Esophagus muscularis mucosa (tissue), 4 donors: ENCODE data around the gene ENG. TPM values are rescaled to one million over a fixed set of nuclear protein-coding genes. Genes with fewer than 3 reads are reported as not detected.

Experiments used
- DNase-seq: peaks from one replicate; pipeline ENCODE4 v3.0.0-alpha.2; 2017; ENCODE audit errors: extremely low spot score
- H3K27ac ChIP-seq, 4 donors: fragments of 200-600 bp; sonication (generic); replicated peaks in 1 of 4; 1 replicate in 3 of 4; 2 replicates in 1 of 4; pipeline ENCODE4 v1.5.1; 2016 to 2019; ENCODE audit warnings: mild to moderate bottlenecking in 1 of 4
- H3K27me3 ChIP-seq, 4 donors: fragments of 200-600 bp; sonication (generic); one replicate each; pipeline versions ENCODE4 v1.5.1 to v1.6.0; 2016 to 2019
- H3K36me3 ChIP-seq, 4 donors: fragments of 200-600 bp; sonication (generic); one replicate each; pipeline ENCODE4 v1.5.1; 2016 to 2019
- H3K4me1 ChIP-seq, 4 donors: fragments of 200-600 bp; sonication (generic); one replicate each; pipeline ENCODE4 v1.5.1; 2016 to 2019
- H3K4me3 ChIP-seq, 4 donors: fragments of 200-600 bp; sonication (generic); 1 replicate in 2 of 4; 2 replicates in 2 of 4; pipeline ENCODE4 v1.5.1; 2016 to 2019; ENCODE audit warnings: mild to moderate bottlenecking in 4 of 4, moderate library complexity in 1 of 4
- H3K9me3 ChIP-seq, 4 donors: fragments of 200-600 bp; sonication (generic); 1 replicate in 3 of 4; 2 replicates in 1 of 4; pipeline ENCODE4 v1.5.1; 2016 to 2019
- EP300 ChIP-seq: sonication (generic); formaldehyde crosslinking; IDR thresholded peaks from one replicate; pipeline ENCODE4 v1.6.1; 2017; ENCODE audit warnings: antibody characterized with exemption
- POLR2A ChIP-seq: fragments of 450-650 bp; IDR thresholded peaks from one replicate; pipeline ENCODE4 v1.6.1; 2017; ENCODE audit warnings: antibody characterized with exemption, moderate library complexity, mild to moderate bottlenecking, low read depth
- POLR2AphosphoS5 ChIP-seq, 2 donors: sonication (generic); formaldehyde crosslinking; IDR thresholded peaks; one replicate each; pipeline ENCODE4 v1.6.1; 2017; ENCODE audit warnings: antibody characterized with exemption in 2 of 2
- WGBS: methylation state at CpG from one replicate; pipeline ENCODE4 v1.1.5; 2018; 5-methylcytosine and 5-hydroxymethylcytosine counted together
- intact Hi-C: fragments of 100-400 bp; cut with DNase I; formaldehyde crosslinking; loops from one replicate; pipeline ENCODE4 v1.15.1; 2023
- total RNA-seq, 4 donors: library from RNA; depleted of rRNA; stranded (reverse); fragments of >200 nt; gene quantifications; one replicate each; pipeline versions ENCODE4 v1.1.0 to v1.2.1, GENCODE V29; 2016
- TF ChIP-seq, protein P1 (sequence below), 3 experiments: fragments of 200-600 bp in 2 of 3; fragments of 450-650 bp in 1 of 3; sonication (generic) in 2 of 3; IDR thresholded peaks; one replicate each; pipeline ENCODE4 v1.5.1; 2017 to 2019; ENCODE audit warnings: antibody characterized with exemption in 3 of 3, mild to moderate bottlenecking in 2 of 3, moderate library complexity in 1 of 3

The ENG gene
- total RNA-seq, 4 donors from 2014 or later = 36.5 to 91.2 (median 78.3) TPM

DNA sequence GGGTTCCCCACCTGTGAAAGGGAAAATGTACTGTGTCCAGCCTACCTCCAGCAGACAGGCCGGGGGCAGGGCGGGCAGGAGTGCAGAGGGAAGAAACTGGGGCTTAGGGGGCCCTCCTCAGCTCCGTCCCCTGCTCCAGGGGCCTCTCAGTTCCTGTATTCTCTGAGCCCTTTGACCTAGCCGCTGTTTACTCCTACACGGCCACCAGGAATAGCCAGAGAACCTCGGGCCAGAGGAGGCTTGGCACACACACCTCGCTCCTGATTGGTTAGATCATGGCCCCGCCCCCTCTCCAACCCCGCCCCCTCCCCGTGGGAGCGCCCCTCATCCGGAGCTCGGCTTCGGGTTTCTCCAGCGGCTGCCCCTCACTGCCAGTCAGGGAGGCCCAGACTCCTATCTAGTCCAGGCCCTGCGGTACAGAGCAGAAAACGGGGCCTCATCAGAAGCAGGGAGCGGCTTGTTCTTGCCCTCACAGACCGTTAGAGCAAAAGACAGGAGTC lies 42.8 kb upstream of the ENG start:
- H3K36me3 ChIP-seq = peaks cover 38 to 45% (median 42%) of the 10 kb centered on the region in 4 donors
- WGBS = 45% methylated on average over 2 of the region's 19 CpGs
- TF ChIP-seq POLR2AphosphoS5 (IDR thresholded peaks at IDR 0.05) (peak in 1 of 2 donors; percentile 57), POLR2A (no peak)
- H3K9me3 ChIP-seq = peaks cover 0 to 12% (median 5%) of the 10 kb centered on the region in 4 donors
- H3K4me3 ChIP-seq = peak overlapping the region; percentile 97 to 99 (median 98)
- intact Hi-C loops = no loop called here
- peak; percentile 99 for DNase-seq
- no peaks in the 10 kb centered on the region for H3K27me3 ChIP-seq
- peak overlapping the region; percentile 94 to 99 (median 96) for H3K27ac ChIP-seq
- H3K4me1 ChIP-seq = peaks cover 30 to 50% (median 48%) of the 10 kb centered on the region in 4 donors

DNA sequence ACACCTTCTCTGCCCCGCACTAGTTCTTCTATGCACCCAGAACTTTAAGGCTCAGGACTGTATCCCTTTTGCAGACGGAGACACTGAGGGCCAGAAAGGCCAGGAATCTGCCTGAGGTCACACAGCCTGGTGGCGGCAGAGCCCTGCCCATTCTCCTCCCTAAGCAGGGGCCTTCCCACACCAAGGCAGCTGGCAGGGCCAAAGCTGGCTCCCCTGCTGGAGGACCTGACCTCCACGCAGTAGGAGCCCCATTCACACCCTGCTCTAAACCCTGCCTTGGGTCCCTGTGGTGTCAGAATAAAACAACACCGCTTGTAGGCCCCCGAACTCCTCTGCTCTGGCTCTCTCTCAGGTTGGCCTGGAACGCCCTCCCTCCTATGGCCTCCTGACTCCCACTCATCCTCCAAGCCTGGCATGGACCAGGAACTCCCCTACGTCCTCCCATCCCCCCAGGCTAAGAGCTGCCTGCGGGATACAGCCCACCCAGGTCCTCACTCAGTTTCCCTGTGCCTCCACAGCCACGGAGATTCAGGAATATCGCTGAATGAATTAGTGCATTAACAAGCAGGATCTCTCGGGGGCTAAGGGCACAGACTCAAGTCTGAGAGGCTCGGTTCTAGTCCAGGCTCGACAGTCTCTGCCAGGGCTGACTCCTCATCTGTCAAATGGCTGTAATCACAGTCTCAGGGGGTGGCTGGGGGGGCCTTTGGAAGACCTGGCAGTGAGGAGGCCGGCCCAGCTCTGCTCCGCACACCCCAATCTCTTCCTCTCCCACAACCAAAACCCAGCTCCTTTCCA lies 42.1 kb upstream of the ENG start:
- Histone ChIP-seq H3K4me3 (peak overlapping the region; percentile 97 to 99 (median 98)), H3K27ac (peak overlapping the region; percentile 94 to 99 (median 96)), H3K36me3 (peaks cover 38 to 51% (median 45%) of the 10 kb centered on the region in 4 donors), H3K9me3 (peaks cover 0 to 12% (median 5%) of the 10 kb centered on the region in 4 donors), H3K27me3 (no peaks in the 10 kb centered on the region), H3K4me1 (peaks cover 30 to 50% (median 48%) of the 10 kb centered on the region in 4 donors)
- intact Hi-C loops = no loop called here
- TF ChIP-seq EP300 (no peak), POLR2AphosphoS5 (IDR thresholded peaks at IDR 0.05) (no peak), POLR2A (no peak)
- TF ChIP-seq, protein P1, sequence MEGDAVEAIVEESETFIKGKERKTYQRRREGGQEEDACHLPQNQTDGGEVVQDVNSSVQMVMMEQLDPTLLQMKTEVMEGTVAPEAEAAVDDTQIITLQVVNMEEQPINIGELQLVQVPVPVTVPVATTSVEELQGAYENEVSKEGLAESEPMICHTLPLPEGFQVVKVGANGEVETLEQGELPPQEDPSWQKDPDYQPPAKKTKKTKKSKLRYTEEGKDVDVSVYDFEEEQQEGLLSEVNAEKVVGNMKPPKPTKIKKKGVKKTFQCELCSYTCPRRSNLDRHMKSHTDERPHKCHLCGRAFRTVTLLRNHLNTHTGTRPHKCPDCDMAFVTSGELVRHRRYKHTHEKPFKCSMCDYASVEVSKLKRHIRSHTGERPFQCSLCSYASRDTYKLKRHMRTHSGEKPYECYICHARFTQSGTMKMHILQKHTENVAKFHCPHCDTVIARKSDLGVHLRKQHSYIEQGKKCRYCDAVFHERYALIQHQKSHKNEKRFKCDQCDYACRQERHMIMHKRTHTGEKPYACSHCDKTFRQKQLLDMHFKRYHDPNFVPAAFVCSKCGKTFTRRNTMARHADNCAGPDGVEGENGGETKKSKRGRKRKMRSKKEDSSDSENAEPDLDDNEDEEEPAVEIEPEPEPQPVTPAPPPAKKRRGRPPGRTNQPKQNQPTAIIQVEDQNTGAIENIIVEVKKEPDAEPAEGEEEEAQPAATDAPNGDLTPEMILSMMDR (IDR thresholded peaks at IDR 0.05) = no peak
- 66% methylated on average over 16 of the region's 16 CpGs for WGBS
- DNase-seq = no peak

DNA sequence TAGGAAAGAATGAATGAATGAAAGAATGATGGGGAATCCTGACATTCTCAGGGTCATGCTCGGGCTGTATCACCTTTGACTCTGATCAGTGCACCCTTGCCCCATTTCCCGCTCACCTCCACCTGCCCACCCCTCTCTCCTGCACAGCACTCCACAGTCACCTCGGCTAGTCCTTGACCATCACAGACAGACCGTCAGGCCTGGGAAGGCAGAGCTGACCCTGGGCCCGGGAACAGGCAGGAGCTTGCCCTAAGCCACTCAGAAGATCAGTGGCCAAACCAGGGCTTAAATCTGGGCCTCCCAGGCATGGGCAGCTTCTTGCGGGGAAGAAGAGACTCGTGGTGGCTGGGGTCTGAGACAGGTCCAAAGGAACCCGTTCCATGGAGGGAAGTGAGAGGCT lies 41.4 kb upstream of the ENG start:
- Histone ChIP-seq H3K27me3 (no peaks in the 10 kb centered on the region), H3K27ac (peak overlapping the region in 2 of 4 donors; percentile 96 to 99), H3K9me3 (peaks cover 0 to 12% (median 5%) of the 10 kb centered on the region in 4 donors), H3K4me3 (peak overlapping the region in 1 of 4 donors; percentile 98), H3K36me3 (peaks cover 41 to 59% (median 51%) of the 10 kb centered on the region in 4 donors), H3K4me1 (peaks cover 30 to 45% (median 42%) of the 10 kb centered on the region in 4 donors)
- intact Hi-C loops = no loop called here
- TF ChIP-seq, protein P1 (IDR thresholded peaks at IDR 0.05) = no peak
- TF ChIP-seq POLR2AphosphoS5 (IDR thresholded peaks at IDR 0.05) (no peak), POLR2A (no peak), EP300 (no peak)
- 92% methylated on average over 8 of the region's 8 CpGs for WGBS
- DNase-seq = no peak

DNA sequence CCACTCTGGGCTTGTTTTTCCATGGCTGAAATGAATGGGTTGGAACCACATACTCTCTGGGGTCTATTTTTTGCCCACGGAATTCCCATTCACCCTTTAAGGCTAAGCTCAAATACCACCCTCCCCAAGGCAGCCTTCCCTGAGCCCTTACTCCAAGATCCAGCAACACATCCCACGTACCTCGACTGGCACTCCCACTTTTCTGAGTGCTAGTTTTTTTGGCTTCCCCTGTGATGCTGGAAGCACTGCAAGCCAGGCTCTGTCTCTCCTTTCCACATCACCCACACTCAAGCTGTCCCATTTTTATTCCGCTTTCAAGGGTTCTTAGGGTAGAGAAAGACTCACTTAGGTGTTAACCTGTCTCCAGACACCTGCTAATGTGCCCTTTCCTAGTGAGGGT lies 38.9 kb upstream of the ENG start:
- intact Hi-C loops = no loop called here
- Histone ChIP-seq H3K9me3 (peaks cover 0 to 12% (median 5%) of the 10 kb centered on the region in 4 donors), H3K36me3 (peaks cover 51 to 83% (median 73%) of the 10 kb centered on the region in 4 donors), H3K27ac (no peak overlapping the region), H3K27me3 (no peaks in the 10 kb centered on the region), H3K4me3 (no peak overlapping the region), H3K4me1 (peaks cover 21 to 28% (median 27%) of the 10 kb centered on the region in 4 donors)
- 96% methylated on average over 4 of the region's 4 CpGs for WGBS
- no peak for DNase-seq
- TF ChIP-seq EP300 (no peak), POLR2A (no peak), POLR2AphosphoS5 (IDR thresholded peaks at IDR 0.05) (no peak)
- TF ChIP-seq, protein P1 (IDR thresholded peaks at IDR 0.05) = no peak

DNA sequence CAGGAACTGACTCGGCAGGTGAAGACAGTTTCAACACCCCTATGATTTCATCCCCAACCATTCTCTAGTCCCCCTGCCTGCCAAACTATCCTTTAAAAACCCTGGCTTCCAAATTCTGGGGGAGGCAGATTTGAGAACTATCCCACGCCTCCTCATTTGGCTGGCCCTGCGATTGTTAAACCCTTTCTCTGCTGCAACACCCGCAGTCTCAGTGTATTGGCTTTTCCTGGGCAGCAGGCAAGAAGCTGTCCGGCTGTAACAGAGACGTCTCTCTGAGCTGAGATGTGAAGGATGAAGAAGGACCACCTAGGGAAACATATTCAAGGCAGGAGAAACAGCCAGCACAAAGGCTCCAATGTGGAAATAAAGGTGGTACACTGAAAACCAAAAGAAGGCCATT lies 38.4 kb upstream of the ENG start:
- peaks cover 18 to 22% (median 22%) of the 10 kb centered on the region in 4 donors for H3K4me1 ChIP-seq
- peaks cover 53 to 89% (median 79%) of the 10 kb centered on the region in 4 donors for H3K36me3 ChIP-seq
- intact Hi-C loops = no loop called here
- H3K27ac ChIP-seq = no peak overlapping the region
- peaks cover 0 to 12% (median 5%) of the 10 kb centered on the region in 4 donors for H3K9me3 ChIP-seq
- H3K27me3 ChIP-seq = no peaks in the 10 kb centered on the region
- TF ChIP-seq EP300 (no peak), POLR2AphosphoS5 (IDR thresholded peaks at IDR 0.05) (no peak), POLR2A (no peak)
- TF ChIP-seq, protein P1 (IDR thresholded peaks at IDR 0.05) = no peak
- WGBS = 95% methylated on average over 6 of the region's 6 CpGs
- DNase-seq = no peak
- H3K4me3 ChIP-seq = no peak overlapping the region
